ENCODE measurements around the gene PNP.
"Not testable (repeated sequence)": the region's sequence is repeated elsewhere in the genome, so short reads cannot be mapped to it uniquely, and the experiment has no call there.

Gene PNP

GRCh38 chr14:20440882-20441281, 28.3 kb upstream of the PNP start:
- Histone ChIP-seq H3K9me3 (ENCODE audit: control insufficient read depth, insufficient read depth, low read depth, low read length) (no peaks in the 10 kb centered on the region), H3K36me3 (ENCODE audit: control insufficient read depth in 2 of 2, insufficient read depth in 1 of 2, low read length in 2 of 2) (peaks cover 3 to 17% of the 10 kb centered on the region in 2 experiments; a peak in 2 of 3 replicates), H3K4me3 (ENCODE audit: low read depth, low read length) (no peak overlapping the region), H3K27ac (ENCODE audit: extremely low read depth, low read depth, low read length) (no peak overlapping the region), H3K4me1 (ENCODE audit: control insufficient read depth, insufficient read depth, low read length) (no peaks in the 10 kb centered on the region)
- TF ChIP-seq ZXDB (tag by site-specific recombination; IDR thresholded peaks at IDR 0.05) (no peak), ZNF423 (tag by site-specific recombination; IDR thresholded peaks at IDR 0.05) (no peak), ZSCAN5A (tag by site-specific recombination; IDR thresholded peaks at IDR 0.05) (no peak), ZNF837 (tag by site-specific recombination; IDR thresholded peaks at IDR 0.05) (no peak), ZFHX2 (tag by site-specific recombination; conservative IDR thresholded peaks at IDR 0.05) (peak; percentile 29; the same call in 1 of the 2 replicates), ZNF341 (tag by site-specific recombination; IDR thresholded peaks at IDR 0.05; ENCODE audit: low read depth) (no peak)
- ChIA-PET POLR2A (interaction anchor here (1.0 kb wide), 1 partner anchor 29 kb away, joined by 3 read pairs; no protein-coding TSS in a partner anchor), CTCF (interaction anchor here (0.7 kb wide), 1 partner anchor 26 kb away, joined by 3 read pairs; no protein-coding TSS in a partner anchor)

- no peaks in the 10 kb centered on the region for H3K9me3 ChIP-seq (ENCODE audit: control insufficient read depth, insufficient read depth, low read depth, low read length)
- H3K27ac ChIP-seq (ENCODE audit: extremely low read depth, low read depth, low read length): no peak overlapping the region
- no peaks in the 10 kb centered on the region for H3K4me1 ChIP-seq (ENCODE audit: control insufficient read depth, insufficient read depth, low read length)
- peaks cover 9 to 23% of the 10 kb centered on the region in 2 experiments; a peak in 2 of 3 replicates for H3K36me3 ChIP-seq (ENCODE audit: control insufficient read depth in 2 of 2, insufficient read depth in 1 of 2, low read length in 2 of 2)
- H3K4me3 ChIP-seq (ENCODE audit: low read depth, low read length): no peak overlapping the region
- ChIA-PET CTCF (interaction anchor here (0.8 to 1.3 kb wide), 3 partner anchors 13 to 28 kb away, joined by 3 to 4 read pairs (median 3); partner anchors contain the start of gene OSGEP), POLR2A (interaction anchor here (1.0 kb wide), 1 partner anchor 28 kb away, joined by 3 read pairs; no protein-coding TSS in a partner anchor)
- TF ChIP-seq ZNF2 (tag by site-specific recombination; IDR thresholded peaks at IDR 0.05): no peak
Observed at GRCh38 chr14:20441461-20441860, 27.7 kb upstream of the PNP start.

GRCh38 chr14:20443650-20444049, 25.6 kb upstream of the PNP start:
- POLR2A ChIA-PET: interaction anchor here (0.6 to 1.6 kb wide), 2 partner anchors 30 to 41 kb away, joined by 4 to 5 read pairs; partner anchors contain the start of gene TEP1
- H3K4me3 ChIP-seq (ENCODE audit: low read depth, low read length): not testable (repeated sequence)
- H3K36me3 ChIP-seq (ENCODE audit: control insufficient read depth in 2 of 2, insufficient read depth in 1 of 2, low read length in 2 of 2): peaks cover 25 to 45% of the 10 kb centered on the region in 2 experiments

GRCh38 chr14:20446889-20447288, 22.3 kb upstream of the PNP start:
- TF ChIP-seq ZNF514 (tag by site-specific recombination; IDR thresholded peaks at IDR 0.05) (no peak), ZNF239 (tag by site-specific recombination; IDR thresholded peaks at IDR 0.05) (no peak), ZNF76 (tag by site-specific recombination; IDR thresholded peaks at IDR 0.05; ENCODE audit: borderline replicate concordance, low read depth) (no peak), ZNF558 (tag by site-specific recombination; IDR thresholded peaks at IDR 0.05) (no peak), ZNF311 (tag by site-specific recombination; IDR thresholded peaks at IDR 0.05; ENCODE audit: borderline replicate concordance) (no peak), PRDM10 (tag by site-specific recombination; IDR thresholded peaks at IDR 0.05) (no peak), EGR2 (tag by site-specific recombination; IDR thresholded peaks at IDR 0.05; ENCODE audit: low read depth) (no peak), ZNF292 (tag by site-specific recombination; IDR thresholded peaks at IDR 0.05; ENCODE audit: borderline replicate concordance, low read depth) (no peak), ZNF623 (tag by site-specific recombination; IDR thresholded peaks at IDR 0.05) (no peak), ZNF335 (tag by site-specific recombination; conservative IDR thresholded peaks at IDR 0.05) (no peak), ZNF132 (tag by site-specific recombination; IDR thresholded peaks at IDR 0.05; ENCODE audit: borderline replicate concordance) (no peak), ZNF549 (tag by site-specific recombination; IDR thresholded peaks at IDR 0.05) (no peak), ZNF501 (tag by site-specific recombination; IDR thresholded peaks at IDR 0.05) (no peak), KLF17 (tag by site-specific recombination; IDR thresholded peaks at IDR 0.05) (no peak), ZNF37A (tag by site-specific recombination; IDR thresholded peaks at IDR 0.05) (no peak), ZNF585B (tag by site-specific recombination; IDR thresholded peaks at IDR 0.05) (no peak)
- ChIA-PET POLR2A (no interaction called here), CTCF (interaction anchor here (0.8 to 1.2 kb wide), 2 partner anchors 13 to 119 kb away, joined by 3 read pairs; no protein-coding TSS in a partner anchor)
- H3K9me3 ChIP-seq (ENCODE audit: control insufficient read depth, insufficient read depth, low read depth, low read length): no peaks in the 10 kb centered on the region
- no peak overlapping the region for H3K4me3 ChIP-seq (ENCODE audit: low read depth, low read length)
- no peak overlapping the region for H3K27ac ChIP-seq (ENCODE audit: extremely low read depth, low read depth, low read length)
- H3K36me3 ChIP-seq (ENCODE audit: control insufficient read depth in 2 of 2, insufficient read depth in 1 of 2, low read length in 2 of 2): peaks cover 55 to 76% of the 10 kb centered on the region in 2 experiments
- H3K4me1 ChIP-seq (ENCODE audit: control insufficient read depth, insufficient read depth, low read length): no peaks in the 10 kb centered on the region

More at GRCh38 chr14:20443650-20444049, 25.6 kb upstream of the PNP start:
- CTCF ChIA-PET: interaction anchor here (0.7 to 1.5 kb wide), 3 partner anchors 7 to 28 kb away, joined by 3 to 4 read pairs (median 3); partner anchors contain the start of genes APEX1 and OSGEP
- H3K27ac ChIP-seq (ENCODE audit: extremely low read depth, low read depth, low read length); H3K4me1 ChIP-seq (ENCODE audit: control insufficient read depth, insufficient read depth, low read length); H3K9me3 ChIP-seq (ENCODE audit: control insufficient read depth, insufficient read depth, low read depth, low read length): not testable (repeated sequence)

Data from HEK293 (cell line).